Mononuclear cell (primary cell): Measurements from ENCODE around the gene DCTD. TPM values are rescaled to one million over a fixed set of nuclear protein-coding genes. Genes with fewer than 3 reads are reported as not detected.

Experiments used
- H3K27me3 ChIP-seq: 2 replicates; pipeline ENCODE4 v1.6.0; 2011; ENCODE audit warnings: low read length, control low read depth; ENCODE audit not compliant: insufficient read depth
- H3K4me1 ChIP-seq: 2 replicates; pipeline ENCODE4 v1.5.1; 2011; ENCODE audit warnings: mild to moderate bottlenecking, low read length, control low read depth; ENCODE audit not compliant: insufficient read depth
- H3K4me3 ChIP-seq: 2 replicates; pipeline ENCODE4 v1.5.1; 2011; ENCODE audit warnings: mild to moderate bottlenecking, low read length, moderate library complexity
- H3K9me3 ChIP-seq: 2 replicates; pipeline ENCODE4 v1.5.1; 2011; ENCODE audit warnings: low read depth, mild to moderate bottlenecking, control low read depth, low read length
- total RNA-seq: library from RNA; depleted of rRNA; stranded (reverse); fragments of >200 nt; gene quantifications from one replicate; pipeline ENCODE4 v1.2.3, GENCODE V29; 2012

Gene DCTD
- total RNA-seq, 1 donor = 39.9 TPM

DNA sequence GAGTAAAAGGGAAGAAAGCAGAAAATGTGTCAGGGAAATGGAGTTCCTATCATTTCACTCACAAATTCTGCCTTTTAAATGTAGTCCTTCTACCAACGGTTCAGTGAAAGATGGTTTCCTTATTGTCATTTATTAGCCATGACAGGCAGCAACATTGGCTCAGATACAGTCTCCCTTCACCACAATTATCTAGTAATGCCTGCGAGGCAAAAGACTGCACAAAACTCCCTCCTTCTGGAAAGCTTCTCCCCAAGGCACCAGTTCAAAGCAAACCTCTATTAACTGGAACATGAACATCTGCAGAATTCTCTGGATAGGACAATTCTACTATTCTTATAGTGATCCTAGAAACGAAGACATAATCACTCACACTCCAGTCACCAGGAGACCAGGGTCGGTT lies 28.3 kb downstream of the DCTD start:
- H3K4me3 ChIP-seq = no peak overlapping the region
- peaks cover 8% of the 10 kb centered on the region for H3K9me3 ChIP-seq
- no peaks in the 10 kb centered on the region for H3K27me3 ChIP-seq
- no peaks in the 10 kb centered on the region for H3K4me1 ChIP-seq

DNA sequence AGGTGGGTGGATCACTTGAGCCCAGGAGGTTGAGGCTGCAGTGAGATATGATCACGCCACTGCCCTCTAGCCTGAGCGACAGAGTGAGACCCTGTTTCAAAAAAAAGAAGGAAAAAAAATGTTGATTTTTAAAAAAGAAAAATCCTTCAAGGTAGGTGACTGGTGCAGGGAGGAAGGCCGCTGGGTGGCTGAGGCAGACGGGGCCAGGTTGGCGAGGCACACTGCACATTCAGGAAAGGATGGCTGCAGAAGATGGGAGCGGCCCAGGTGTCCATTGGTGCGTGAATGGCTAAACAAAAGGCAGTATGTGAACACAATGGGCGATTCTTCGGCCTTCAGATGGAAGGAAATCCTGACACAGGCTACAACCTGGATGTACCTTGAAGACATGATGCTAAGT lies 30.4 kb downstream of the DCTD start:
- H3K4me1 ChIP-seq = no peaks in the 10 kb centered on the region
- no peak overlapping the region for H3K4me3 ChIP-seq
- no peaks in the 10 kb centered on the region for H3K27me3 ChIP-seq
- H3K9me3 ChIP-seq = peaks cover 8% of the 10 kb centered on the region

DNA sequence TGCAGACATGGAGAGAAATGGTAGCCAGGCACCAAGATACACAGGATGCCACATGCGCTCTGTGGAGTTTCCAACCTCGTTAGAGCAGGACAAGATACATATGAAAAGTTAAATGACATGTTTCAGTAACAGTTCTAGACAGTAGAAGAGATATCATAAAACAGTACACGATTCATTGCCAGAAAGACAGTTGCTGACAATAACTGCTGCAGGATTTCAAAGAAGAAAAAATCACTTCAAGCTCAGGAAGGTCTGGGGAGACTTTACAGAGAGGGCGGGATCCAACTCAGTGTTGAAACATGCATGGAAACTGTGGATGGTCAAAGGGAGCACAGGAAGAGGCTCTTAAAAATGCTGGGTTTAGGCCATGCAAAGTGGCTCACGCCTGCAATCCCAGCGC lies 31.0 kb downstream of the DCTD start:
- Histone ChIP-seq H3K9me3 (peaks cover 8% of the 10 kb centered on the region), H3K4me1 (no peaks in the 10 kb centered on the region), H3K27me3 (no peaks in the 10 kb centered on the region), H3K4me3 (no peak overlapping the region)

DNA sequence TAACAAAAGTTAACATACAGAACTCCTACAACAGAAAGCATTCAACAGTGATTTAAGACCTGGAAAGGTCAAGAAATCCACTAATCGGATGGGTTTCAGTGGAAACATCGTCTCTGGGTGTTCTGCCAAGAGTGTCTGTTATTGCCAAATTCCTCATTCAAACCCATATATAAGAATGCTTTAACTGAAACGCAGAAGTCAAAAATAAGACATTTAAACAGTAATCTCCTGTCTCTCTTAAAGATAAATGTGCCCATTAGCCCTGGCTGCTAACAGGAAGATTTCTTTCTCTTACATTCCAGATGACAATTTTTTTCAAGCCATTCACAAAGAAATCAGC lies 31.5 kb downstream of the DCTD start:
- Histone ChIP-seq H3K4me3 (no peak overlapping the region), H3K4me1 (no peaks in the 10 kb centered on the region), H3K27me3 (no peaks in the 10 kb centered on the region), H3K9me3 (peaks cover 8% of the 10 kb centered on the region)

DNA sequence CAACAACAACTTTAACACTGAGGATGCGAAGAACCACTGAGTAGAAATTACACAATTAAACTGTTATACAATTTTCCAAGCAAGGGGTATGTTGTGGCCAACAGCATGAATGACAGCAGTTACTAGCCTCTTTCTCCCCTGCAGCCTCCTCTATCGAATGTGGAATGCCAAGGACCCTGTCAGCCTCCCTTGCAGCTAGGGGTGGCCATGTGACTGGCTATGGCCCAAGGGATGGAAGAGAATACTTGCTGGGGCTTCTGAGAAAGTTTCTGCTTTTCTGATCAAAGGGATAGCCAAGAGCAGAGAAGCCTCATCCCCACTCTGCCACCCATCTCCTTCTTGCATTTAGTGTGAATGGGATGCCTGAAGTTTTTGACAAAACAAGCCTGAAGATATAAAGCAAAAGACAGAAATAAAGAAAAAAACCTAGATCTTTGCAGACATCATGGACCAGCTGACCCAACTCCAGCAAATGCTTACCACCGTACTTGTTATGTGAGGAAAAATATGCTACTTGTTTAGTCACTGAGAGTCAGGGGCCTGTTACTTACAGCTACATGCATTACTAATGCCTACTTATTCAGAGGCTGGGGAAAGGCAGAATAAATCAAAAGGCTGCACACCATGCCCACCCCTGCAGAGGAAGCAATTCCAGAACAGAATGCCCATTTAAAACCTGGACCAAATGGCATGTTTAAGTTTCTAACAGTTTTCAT lies 32.0 kb downstream of the DCTD start:
- no peaks in the 10 kb centered on the region for H3K4me1 ChIP-seq
- H3K9me3 ChIP-seq = peaks cover 8% of the 10 kb centered on the region
- H3K4me3 ChIP-seq = no peak overlapping the region

DNA sequence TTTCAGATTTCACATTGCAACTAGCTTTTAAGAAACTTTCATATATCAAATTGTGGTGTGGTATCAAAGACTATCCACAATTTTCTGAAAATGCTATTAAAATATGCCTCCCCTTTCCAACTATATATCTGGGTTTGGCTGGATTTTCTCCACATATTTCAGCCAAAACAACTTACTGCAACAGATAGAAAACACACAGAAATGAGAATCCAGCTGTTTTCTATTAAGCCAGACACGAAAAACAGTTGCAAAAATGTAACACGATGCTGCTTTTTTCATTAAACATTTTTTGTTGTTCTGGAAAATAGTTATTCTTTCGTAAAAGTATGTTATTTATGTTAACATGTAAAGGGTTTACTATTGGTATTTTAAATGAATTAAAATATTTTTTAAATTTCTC lies 33.1 kb downstream of the DCTD start:
- H3K9me3 ChIP-seq = peaks cover 8% of the 10 kb centered on the region
- no peak overlapping the region for H3K4me3 ChIP-seq
- no peaks in the 10 kb centered on the region for H3K27me3 ChIP-seq
- H3K4me1 ChIP-seq = no peaks in the 10 kb centered on the region

More for the DNA sequence above, 32.0 kb downstream of the DCTD start:
- no peaks in the 10 kb centered on the region for H3K27me3 ChIP-seq

DNA sequence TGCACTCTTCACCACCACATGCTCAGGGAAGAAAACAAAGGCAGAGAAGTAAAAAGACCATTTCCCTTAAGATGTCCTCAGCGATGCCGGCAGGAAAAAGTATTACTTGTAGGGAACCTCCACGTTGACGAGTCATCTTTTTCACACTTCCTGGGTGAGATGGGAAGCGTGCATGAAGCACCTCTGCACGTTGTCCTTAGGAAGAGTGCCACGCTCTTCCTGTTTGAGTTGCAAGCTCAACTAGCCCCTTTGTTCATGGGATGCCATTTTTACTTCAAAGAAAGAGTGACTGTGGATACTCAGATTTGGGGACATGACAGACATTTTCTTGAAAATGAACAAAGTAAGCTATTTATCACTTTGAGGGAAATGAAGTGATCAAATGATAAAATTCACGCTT lies 33.8 kb downstream of the DCTD start:
- H3K4me3 ChIP-seq = no peak overlapping the region
- H3K4me1 ChIP-seq = no peaks in the 10 kb centered on the region
- H3K27me3 ChIP-seq = no peaks in the 10 kb centered on the region
- peaks cover 8% of the 10 kb centered on the region for H3K9me3 ChIP-seq

DNA sequence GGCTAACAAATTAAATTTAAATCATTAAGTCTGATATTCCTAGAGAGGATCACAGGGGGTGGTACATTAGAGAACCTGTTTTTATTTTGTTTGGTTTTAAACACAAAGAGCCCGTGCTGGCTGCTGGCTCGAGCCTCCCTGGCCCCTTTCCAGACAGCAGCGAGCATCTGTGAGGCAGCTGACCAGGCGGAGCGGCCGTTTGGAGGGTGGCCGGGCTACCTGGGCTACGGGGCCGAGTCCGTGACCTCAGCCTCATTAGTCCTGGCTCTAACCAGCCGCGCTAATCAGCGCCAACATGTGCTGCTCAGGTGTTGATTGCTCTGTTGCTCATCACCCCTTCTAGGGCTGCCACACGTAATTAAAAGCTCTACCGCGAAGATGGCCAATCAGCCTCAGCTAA lies 35.3 kb downstream of the DCTD start:
- Histone ChIP-seq H3K4me3 (no peak overlapping the region), H3K9me3 (peaks cover 8% of the 10 kb centered on the region), H3K27me3 (no peaks in the 10 kb centered on the region), H3K4me1 (no peaks in the 10 kb centered on the region)

DNA sequence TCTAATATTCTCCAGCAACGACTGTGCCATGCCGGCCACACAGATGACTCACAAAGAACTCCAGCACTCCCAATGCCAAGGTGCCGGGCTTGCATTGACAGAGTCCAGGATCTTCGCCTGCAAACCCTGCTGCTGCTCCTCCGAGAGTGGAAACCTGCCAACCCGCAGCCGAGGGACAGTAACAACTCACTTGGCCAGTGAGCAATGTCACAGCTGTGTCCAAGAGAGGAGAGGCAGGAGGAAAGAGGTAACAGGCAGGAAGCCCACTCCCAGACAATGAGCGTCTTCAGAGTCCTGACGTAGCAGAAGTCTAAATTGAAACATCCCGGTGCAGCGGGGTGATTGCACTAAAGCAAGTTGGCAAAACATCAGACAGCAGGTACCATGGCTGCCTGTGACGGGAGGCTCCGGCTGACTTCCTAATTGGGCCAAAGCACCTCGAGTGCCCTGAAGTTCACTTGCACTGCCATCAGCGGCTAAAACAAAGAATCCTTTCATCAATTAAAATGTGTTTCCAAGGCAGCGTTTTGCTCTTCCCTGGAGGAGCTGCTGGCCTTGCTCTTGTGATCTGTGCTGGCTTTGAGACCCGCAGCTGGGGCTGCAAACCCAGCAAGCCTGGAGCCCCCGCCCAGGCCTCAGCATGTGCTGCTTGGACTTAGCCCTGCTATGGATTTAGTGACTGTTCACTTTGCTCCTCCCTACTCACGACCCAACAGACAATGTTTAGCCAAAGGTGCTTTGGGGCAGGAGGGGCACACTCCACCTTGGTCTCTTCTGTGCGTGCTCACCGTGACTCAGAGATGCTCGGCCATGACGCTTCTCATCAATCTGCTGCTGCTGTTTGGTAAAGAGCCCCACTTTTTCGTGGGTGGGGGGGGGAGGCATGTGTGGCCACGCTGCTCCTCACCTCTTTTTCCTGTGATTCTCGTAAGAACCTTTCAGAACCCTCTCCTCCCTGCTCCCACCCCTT lies 36.5 kb downstream of the DCTD start:
- H3K4me3 ChIP-seq = no peak overlapping the region
- H3K27me3 ChIP-seq = no peaks in the 10 kb centered on the region
- no peaks in the 10 kb centered on the region for H3K4me1 ChIP-seq
- peaks cover 8% of the 10 kb centered on the region for H3K9me3 ChIP-seq

DNA sequence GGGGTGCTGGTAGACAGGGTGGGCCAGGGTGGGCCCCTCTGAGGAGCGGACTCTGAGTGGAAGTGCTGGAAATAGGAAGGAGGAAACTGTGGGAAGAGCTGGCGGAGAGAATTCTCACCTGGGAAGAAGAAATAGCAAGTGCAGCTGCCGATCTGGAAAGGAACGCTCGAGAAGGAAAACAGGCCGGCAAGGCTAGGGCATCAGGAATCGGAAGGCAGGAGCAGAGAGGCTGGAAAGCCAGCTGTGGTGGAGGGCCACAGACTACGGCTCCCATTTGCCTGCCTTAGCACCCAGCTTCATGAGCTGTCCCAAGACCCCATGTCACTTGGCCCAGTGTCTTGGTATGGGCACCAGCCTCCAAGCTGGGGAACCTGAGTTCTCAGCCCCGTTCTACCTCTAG lies 37.3 kb downstream of the DCTD start:
- H3K27me3 ChIP-seq = no peaks in the 10 kb centered on the region
- H3K9me3 ChIP-seq = peaks cover 3% of the 10 kb centered on the region
- no peak overlapping the region for H3K4me3 ChIP-seq
- H3K4me1 ChIP-seq = no peaks in the 10 kb centered on the region

- Histone ChIP-seq H3K4me1 (peaks cover 8% of the 10 kb centered on the region), H3K27me3 (no peaks in the 10 kb centered on the region), H3K9me3 (no peaks in the 10 kb centered on the region), H3K4me3 (no peak overlapping the region)
Measured at GRCh38 chr4:182878633-182879495, 38.3 kb downstream of the DCTD start.

DNA sequence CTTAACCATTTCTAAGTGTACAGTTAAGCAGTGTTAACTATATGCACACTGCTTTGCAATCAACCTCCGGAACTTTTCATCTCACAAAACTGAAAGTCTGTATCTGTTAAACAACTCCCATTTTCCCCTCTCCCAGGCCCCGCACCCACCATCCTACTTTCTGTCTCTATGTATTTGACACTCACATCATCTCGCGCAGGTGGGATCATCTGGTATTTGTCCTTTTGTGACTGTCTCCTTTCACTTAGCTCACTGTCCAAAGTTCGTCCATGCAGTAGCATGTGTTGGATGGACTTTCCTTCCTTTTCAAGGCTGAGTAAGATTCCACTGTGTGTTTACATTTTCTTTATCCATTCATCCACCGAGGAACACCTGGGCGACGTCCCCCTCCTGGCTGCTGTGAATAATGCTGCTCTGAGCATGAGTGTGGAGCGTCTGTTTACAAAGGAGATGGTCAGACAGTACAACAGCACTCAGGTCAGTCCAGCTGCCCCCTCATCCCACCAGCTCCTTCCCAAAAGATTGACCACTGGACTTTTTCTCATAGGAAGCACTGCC lies 39.8 kb downstream of the DCTD start:
- no peaks in the 10 kb centered on the region for H3K9me3 ChIP-seq
- no peak overlapping the region for H3K4me3 ChIP-seq
- H3K27me3 ChIP-seq = no peaks in the 10 kb centered on the region
- peaks cover 9% of the 10 kb centered on the region for H3K4me1 ChIP-seq

GRCh38 chr4:182876427-182876826 lies 40.8 kb downstream of the DCTD start:
- Histone ChIP-seq H3K9me3 (no peaks in the 10 kb centered on the region), H3K4me3 (no peak overlapping the region), H3K4me1 (peaks cover 9% of the 10 kb centered on the region), H3K27me3 (no peaks in the 10 kb centered on the region)

DNA sequence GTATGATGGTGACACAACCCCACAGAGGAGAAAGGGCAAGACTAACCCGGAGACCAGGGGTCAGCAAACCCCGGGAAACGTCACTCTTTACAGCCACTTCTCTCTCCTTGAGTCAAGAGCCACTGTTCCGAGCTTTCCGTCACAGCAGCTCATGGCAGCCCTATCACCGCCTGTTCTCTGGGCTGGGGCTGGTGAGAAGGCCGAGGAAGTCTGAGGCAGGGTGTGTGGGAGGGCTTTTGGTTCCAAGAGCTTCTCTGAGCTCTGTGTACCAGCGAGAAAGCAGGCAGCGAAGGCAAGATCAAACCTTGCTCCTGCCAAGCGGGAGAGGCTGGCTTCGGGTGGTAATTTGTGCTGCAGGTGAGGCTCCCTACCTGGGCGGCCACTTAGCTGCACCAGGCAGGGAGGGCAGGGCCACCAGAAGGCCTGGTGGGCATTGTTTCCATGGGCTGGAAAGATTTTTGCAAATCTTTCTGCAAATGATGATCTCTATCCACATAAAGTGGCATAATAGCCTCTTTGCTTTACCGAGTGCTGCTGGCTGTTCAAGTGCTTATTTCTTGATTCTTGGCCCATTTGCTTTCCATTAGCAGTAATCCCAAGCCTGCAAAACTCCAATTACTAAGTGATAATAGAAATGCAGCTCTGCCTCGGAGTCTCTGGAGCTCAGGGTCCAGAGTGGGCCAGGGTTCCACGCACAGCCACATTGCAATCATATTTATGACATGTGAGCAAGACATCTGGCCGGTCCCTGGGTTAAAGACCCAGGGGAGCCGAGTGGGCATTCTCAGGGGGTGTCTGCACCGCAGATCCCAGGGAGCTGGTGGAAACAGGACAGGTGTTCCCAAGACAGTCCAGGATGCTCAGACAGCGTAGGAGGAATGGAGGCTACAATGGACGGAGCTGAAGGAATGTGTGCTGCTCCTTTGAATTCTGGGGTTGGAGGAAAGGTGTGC lies 41.5 kb downstream of the DCTD start:
- Histone ChIP-seq H3K4me1 (peaks cover 9% of the 10 kb centered on the region), H3K27me3 (no peaks in the 10 kb centered on the region), H3K4me3 (no peak overlapping the region), H3K9me3 (no peaks in the 10 kb centered on the region)
